ENCODE results near the gene PRMT6.
A peak's percentile ranks its signal among the peaks of the same experiment; 100 is the strongest.
"Not testable (repeated sequence)": the region's sequence is repeated elsewhere in the genome, so short reads cannot be mapped to it uniquely, and the experiment has no call there.

The PRMT6 gene

GRCh38 chr1:107056426-107057196 is at the start of gene PRMT6:
Gene PRMT6, plus strand, starts transcription at chr1:107056674. Its CDS starts 42 bp downstream, at chr1:107056716.
- peak; percentile 91 for DNase-seq

- no peak for DNase-seq
Measured at GRCh38 chr1:107009281-107009680, 47.2 kb upstream of the PRMT6 start.

- no peak for DNase-seq
Measured at GRCh38 chr1:107010582-107010981, 45.9 kb upstream of the PRMT6 start.

GRCh38 chr1:107016376-107016978 is 40.0 kb upstream of the PRMT6 start:
- no peak for DNase-seq

DNA sequence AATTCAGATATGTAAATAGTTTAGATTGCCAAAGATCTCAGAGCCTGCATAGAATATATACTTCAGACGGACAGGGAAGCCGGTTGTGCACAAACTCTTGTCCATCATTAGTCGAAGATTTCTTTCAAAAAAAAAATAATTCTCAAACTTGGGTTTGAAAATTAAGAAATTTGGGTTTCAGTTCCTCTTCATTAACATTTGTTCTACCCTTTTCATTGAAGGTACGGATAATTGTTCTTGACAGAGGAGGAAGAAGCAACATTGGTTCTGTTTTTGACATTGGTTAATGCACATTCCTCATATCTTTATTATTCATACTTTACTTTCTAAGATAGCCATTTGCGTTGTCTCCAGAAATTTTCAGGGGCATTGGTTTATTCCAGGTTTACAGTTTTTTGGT is 38.0 kb upstream of the PRMT6 start:
- no peak for DNase-seq

- no peak for DNase-seq
Measured at GRCh38 chr1:107019166-107019565, 37.3 kb upstream of the PRMT6 start.

- not testable (repeated sequence) for DNase-seq
Measured at GRCh38 chr1:107038874-107039273, 17.6 kb upstream of the PRMT6 start.

- not testable (repeated sequence) for DNase-seq
Measured at GRCh38 chr1:107044310-107045220, 11.9 kb upstream of the PRMT6 start.

GRCh38 chr1:107047602-107048001 is 8.9 kb upstream of the PRMT6 start:
- DNase-seq, result no peak

DNA sequence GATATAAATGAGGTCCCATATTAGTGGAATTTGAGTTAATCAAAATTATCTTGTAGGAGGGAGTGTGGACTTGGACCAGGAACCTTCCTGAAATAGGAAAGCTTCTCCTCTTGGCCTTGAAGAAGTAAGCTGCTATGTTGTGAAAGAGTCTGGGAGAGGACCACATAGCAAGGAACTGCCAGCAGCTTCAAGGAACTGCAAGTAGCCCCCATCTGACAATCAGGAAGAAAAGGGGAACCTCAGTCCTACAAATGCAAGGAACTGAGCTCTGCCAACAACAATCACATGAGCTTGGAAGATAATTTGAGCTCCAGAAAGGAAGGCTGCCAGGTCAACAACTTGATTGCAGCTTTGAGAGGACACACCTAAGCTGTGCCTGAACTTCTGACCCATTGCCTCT is 8.2 kb upstream of the PRMT6 start:
- DNase-seq, result no peak

GRCh38 chr1:107051266-107051665 is 5.2 kb upstream of the PRMT6 start:
- DNase-seq, result no peak

GRCh38 chr1:107055919-107056425 is 502 bp upstream of the PRMT6 start:
- not testable (repeated sequence) for DNase-seq

GRCh38 chr1:107057197-107058133 is 991 bp downstream of the PRMT6 start:
- DNase-seq, result peak; percentile 87

GRCh38 chr1:107058245-107059032 is 2.0 kb downstream of the PRMT6 start:
- peak; percentile 72 for DNase-seq

DNA sequence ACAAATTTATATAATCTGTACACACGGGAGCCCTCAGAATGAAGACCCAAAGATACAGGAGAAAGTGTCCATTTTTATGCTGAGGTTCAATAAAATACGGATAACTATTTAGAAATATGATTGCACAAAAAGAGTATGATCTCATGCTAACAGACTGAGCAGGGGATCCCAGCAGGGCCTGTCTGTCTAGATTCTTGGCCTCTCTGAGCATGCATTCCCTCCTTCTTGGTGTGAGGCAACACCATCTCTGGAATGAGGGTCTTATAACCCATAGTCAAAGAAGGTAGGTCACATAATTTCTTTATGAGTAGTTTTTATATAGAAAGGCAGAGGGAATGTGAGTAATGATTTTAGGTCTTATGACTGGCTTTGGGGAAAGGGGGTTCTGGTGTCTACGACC is 5.4 kb downstream of the PRMT6 start:
- DNase-seq, result no peak

DNA sequence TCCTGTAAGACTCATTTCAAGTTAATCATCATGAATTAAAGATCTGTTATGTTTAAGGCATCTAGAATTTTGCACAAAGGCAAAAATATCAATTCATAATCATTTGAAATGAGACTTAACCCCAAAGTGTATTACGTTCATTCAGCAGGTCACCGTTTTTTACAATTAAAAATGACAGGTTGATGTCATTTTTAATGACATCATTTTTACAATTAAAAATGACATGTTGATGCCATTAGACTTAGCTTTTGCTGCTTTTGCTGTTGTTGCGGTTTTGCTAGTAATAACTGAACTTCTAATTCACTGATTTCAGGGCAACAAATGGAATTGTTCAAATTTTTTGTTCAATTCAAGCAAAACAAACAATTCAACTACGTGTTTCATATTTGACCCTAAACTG is 17.0 kb downstream of the PRMT6 start:
- DNase-seq, result no peak

GRCh38 chr1:107076841-107077240 is 20.4 kb downstream of the PRMT6 start:
- no peak for DNase-seq

- no peak for DNase-seq
Measured at GRCh38 chr1:107079249-107079648, 22.8 kb downstream of the PRMT6 start.

DNA sequence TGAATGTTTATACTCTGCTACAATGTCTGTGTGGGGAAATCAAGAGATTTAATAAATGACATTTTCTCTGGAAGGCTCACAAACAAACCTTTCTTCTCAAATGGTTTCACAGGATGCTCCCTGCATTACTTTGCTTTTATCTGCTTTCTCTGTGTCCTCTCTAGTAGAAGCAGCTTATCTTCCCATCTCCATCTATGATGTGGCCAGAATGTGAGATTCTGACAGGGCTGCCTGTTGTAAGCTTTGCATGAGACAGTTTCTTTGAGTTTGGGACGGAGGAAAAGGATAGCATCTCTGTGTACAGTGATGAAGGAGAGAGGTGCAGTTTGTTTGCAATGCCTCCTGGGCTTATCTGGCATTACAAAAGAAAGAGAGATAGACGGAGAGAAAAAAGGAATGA is 24.6 kb downstream of the PRMT6 start:
- no peak for DNase-seq

GRCh38 chr1:107091418-107091817 is 34.9 kb downstream of the PRMT6 start:
- no peak for DNase-seq

DNA sequence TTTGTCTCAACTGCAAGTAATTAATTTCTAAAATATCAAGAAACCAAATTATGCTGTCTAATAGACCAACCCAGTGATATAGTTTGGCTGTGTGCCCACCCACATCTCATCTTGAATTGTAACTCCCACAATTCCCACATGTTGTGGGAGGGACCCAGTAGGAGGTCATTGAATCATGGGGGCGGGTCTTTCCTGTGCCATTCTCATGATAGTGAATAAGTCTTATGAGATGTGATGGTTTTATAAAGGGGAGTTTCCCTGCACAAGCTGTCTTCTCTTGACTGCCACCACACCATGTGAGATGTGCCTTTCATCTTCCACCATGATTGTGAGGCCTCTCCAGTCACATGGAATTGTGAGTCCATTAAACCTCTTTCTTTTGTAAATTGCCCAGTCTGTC is 36.9 kb downstream of the PRMT6 start:
- DNase-seq, result not testable (repeated sequence)
